Tongue (tissue), 2 donors: Measurements from ENCODE around the gene CLN6. TPM values are rescaled to one million over a fixed set of nuclear protein-coding genes. Genes with fewer than 3 reads are reported as not detected.

ENCODE experiments used
- DNase-seq: peaks from one replicate; pipeline ENCODE4 v3.0.0-alpha.2; 2015
- total RNA-seq: library from RNA; depleted of rRNA; stranded (reverse); fragments of >200 nt; gene quantifications from one replicate; pipeline ENCODE4 v1.2.3, GENCODE V29; 2014

The CLN6 gene
- 10.9 TPM for total RNA-seq

- peak; percentile 90 for DNase-seq
Measured at GRCh38 chr15:68229386-68230156, at the start of gene CLN6. Gene CLN6, minus strand, starts transcription at chr15:68229728. Its CDS starts 144 bp downstream, at chr15:68229584.

GRCh38 chr15:68278595-68279405, 49.3 kb upstream of the CLN6 start:
- DNase-seq = peak; percentile 69

GRCh38 chr15:68278345-68278594, 48.7 kb upstream of the CLN6 start:
- no peak for DNase-seq

- DNase-seq = peak; percentile 97
Measured at GRCh38 chr15:68277603-68278344, 48.2 kb upstream of the CLN6 start, which contains the start of gene FEM1B. Gene FEM1B, plus strand, starts transcription at chr15:68277745. Its CDS starts 673 bp downstream, at chr15:68278418.

- peak; percentile 87 for DNase-seq
Measured at GRCh38 chr15:68277131-68277602, 47.6 kb upstream of the CLN6 start.

GRCh38 chr15:68276668-68277067, 47.1 kb upstream of the CLN6 start:
- DNase-seq = no peak

- DNase-seq = no peak
Measured at GRCh38 chr15:68275165-68275746, 45.7 kb upstream of the CLN6 start.

GRCh38 chr15:68274201-68274848, 44.8 kb upstream of the CLN6 start:
- no peak for DNase-seq

GRCh38 chr15:68272721-68273271, 43.3 kb upstream of the CLN6 start:
- DNase-seq = no peak

- DNase-seq = peak; percentile 69
Measured at GRCh38 chr15:68271854-68272471, 42.4 kb upstream of the CLN6 start.

- no peak for DNase-seq
Measured at GRCh38 chr15:68268405-68268804, 38.9 kb upstream of the CLN6 start.

GRCh38 chr15:68265674-68266073, 36.1 kb upstream of the CLN6 start:
- DNase-seq = no peak

- no peak for DNase-seq
Measured at GRCh38 chr15:68265081-68265480, 35.6 kb upstream of the CLN6 start.

- no peak for DNase-seq
Measured at GRCh38 chr15:68264282-68264681, 34.8 kb upstream of the CLN6 start.

- no peak for DNase-seq
Measured at GRCh38 chr15:68262514-68263356, 33.2 kb upstream of the CLN6 start.

- DNase-seq = no peak
Measured at GRCh38 chr15:68261980-68262379, 32.5 kb upstream of the CLN6 start.

GRCh38 chr15:68261241-68261640, 31.7 kb upstream of the CLN6 start:
- no peak for DNase-seq

- DNase-seq = no peak
Measured at GRCh38 chr15:68259883-68260282, 30.4 kb upstream of the CLN6 start.

- DNase-seq = no peak
Measured at GRCh38 chr15:68258692-68259091, 29.2 kb upstream of the CLN6 start.
